GM04503 (cell line): Measurements from ENCODE around the gene CANT1.
A peak's percentile ranks its signal among the peaks of the same experiment; 100 is the strongest.
"Not testable (repeated sequence)": the region's sequence is repeated elsewhere in the genome, so short reads cannot be mapped to it uniquely, and the experiment has no call there.

Experiments
- DNase-seq: peaks from one replicate; pipeline ENCODE4 v3.0.0-alpha.2; 2012; ENCODE audit warnings: low read depth

CANT1 gene

DNA sequence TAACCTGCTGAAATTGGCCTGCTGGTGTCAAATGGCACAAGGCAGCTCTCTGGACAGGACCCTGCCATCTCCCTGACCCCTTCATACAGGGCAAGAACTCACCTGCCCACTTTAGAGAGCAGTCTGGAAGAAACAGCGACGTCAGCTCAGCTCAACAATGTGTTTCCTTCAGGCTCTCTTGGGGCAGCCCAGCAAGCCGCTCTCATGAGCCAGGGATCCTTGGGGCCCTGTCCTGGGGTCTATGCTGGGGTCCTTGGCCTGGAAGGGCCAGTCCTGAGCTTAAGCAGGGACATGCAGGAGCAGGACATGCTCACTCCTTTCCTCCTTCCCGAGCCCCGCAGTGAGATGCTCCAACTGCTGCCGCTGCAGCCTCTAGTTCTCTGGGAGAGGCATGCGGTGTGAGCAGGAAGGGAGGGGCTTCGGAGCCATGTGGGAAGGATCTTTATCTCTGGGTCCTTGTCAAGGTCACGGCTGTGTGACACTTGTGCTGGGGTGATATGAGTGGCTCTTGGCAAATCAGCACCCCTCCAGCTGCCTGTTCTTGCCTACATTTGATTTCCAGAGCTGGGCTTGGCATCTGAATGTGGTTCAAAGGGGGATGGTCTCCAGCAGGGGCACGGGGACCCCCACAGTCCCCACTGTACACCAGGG, 17.8 kb upstream of the CANT1 start:
- no peak for DNase-seq

DNA sequence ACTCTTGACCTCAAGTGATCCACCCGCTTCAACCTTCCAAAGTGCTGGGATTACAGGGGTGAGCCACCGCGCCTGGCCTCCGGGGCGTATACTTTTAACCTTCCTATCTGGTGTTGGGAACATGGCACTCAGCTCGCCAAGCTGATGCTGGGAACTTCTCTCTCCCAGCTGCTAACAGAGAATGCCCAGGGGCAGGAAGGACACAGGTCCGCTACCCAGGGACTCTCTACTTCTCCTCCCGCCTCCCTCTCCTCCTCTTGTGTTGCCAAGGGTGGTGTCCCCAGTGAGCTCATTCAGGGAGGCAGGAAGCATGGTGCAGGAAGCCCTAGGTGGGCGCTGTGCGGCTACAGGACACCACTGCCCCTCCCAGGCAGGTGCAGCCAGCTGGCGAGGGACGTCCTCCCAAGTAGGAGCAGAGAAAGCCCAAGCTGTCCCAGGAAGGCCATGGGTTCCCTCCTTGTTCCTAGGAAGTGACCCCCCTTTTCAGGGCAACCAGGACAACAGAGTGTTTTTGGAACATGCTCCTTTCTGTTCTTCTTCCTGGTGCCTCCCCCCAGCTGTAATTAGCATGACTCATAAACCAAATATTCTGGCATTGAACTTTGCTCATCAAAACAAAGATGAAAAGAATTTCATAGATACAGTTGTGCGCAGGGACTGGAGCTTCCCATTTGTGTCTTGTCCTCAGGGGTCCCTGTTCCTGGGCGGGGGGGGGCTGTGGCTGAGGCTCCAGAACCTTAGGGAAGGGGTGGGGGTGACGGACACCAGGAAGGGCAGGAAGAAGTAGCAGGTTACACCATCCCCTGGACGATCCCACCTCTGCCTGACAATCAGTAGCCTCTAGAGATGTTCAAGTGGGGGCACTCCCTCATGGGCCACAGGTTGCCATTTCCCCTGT, 17.1 kb upstream of the CANT1 start:
- DNase-seq = peak; percentile 63

DNA sequence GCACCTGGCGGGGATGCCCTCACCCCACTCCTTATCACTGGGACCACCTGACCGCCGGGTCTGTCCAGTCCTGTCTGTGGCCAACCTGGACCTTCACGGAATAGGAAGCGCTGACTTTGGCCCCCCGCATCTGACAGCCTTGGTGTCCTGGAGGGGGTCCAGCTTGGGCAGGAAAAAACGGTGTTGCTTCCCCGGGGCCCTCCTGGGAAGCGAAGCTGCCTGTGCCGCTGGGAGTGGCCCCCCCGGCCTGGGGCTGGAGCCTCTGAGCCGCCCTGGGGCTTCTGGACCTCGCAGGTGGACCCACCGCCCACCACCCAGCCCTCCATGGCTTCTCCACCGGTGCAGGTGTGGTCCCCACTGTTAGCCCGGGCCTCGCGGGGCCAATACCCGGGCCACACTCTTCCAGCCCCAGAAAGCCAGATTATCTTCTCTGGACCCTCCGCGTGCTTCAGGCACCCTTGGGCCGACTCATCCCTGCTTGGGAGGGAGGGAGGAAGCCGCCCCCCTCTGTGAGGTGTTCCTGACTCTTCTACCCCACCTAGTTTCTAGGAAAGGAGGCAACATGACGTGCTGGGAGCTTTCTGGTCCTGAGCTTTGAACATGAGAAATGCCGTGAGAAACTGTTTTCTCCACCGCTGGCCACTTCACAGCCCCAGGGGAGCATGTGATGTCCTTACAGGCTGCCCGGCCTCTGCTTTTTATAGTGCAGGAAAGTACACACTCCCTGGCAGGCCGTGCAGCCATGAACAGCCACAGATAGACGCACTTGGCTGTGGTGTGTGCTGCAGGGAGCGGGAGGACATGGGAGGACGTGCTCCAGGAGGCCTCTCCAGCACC, 15.6 kb upstream of the CANT1 start:
- no peak for DNase-seq

DNA sequence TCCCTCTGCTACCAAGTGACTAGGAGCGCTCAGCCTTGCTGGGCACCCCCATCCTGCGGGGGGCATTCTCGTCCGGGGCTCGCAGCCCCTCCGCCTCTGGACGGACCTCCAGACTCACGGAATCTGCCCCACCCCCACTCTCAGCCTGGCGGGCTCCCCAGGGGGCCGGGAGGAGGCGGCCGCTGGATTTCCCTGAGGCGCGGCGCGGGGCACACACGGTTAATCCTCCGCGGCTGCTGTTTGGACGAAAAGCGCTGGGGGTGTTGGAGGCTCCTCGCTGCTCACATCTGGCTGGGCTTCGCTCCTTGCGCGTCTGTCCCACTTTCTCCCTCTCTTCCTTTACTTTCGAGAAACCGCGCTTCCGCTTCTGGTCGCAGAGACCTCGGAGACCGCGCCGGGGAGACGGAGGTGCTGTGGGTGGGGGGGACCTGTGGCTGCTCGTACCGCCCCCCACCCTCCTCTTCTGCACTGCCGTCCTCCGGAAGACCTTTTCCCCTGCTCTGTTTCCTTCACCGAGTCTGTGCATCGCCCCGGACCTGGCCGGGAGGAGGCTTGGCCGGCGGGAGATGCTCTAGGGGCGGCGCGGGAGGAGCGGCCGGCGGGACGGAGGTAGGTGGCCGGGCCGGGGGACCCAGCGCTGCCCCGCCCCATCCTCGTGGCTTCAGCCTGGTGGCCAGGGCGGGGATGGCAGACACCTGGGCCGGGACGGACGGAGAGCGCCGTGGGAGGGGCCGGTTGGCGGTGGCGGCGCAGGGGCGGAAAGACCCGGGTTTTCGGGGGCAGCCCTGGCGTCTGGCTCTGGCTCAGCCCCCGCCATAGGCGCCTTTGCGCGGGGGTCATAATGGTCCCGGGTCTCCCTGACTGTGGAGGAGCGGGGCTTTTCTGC, 14.6 kb upstream of the CANT1 start, which contains the start of gene C1QTNF1:
Gene C1QTNF1 (plus strand): TSS at position 284 of the 886 bp plus-strand sequence. CDS start 19,800 bp downstream, outside the sequence.
- DNase-seq = no peak

DNA sequence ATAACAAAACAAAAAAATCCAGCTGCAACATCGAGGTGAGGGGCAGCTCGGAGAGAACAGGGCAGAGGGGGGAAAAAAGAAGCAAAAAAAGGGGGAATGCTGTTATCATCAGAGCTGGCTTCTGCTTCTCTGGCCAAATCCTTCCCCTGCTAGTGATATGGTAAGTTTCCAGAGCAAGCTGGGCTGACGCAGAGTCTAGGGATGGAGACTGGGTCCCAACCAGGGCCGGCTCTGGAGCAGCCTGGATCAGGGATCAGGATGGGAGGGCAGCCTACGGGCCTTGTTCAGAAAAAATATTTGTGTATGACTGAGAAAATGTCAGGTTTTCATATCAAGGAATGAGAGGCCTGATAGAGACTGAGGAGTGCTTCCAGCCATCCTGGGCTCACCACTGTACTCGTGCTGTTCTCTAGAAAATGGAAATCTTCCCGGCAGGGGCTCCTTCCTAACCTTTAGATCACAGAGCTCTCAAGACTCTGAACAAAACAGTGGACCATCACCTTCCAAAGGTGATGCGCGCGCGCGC, 13.7 kb upstream of the CANT1 start:
- DNase-seq = no peak

DNA sequence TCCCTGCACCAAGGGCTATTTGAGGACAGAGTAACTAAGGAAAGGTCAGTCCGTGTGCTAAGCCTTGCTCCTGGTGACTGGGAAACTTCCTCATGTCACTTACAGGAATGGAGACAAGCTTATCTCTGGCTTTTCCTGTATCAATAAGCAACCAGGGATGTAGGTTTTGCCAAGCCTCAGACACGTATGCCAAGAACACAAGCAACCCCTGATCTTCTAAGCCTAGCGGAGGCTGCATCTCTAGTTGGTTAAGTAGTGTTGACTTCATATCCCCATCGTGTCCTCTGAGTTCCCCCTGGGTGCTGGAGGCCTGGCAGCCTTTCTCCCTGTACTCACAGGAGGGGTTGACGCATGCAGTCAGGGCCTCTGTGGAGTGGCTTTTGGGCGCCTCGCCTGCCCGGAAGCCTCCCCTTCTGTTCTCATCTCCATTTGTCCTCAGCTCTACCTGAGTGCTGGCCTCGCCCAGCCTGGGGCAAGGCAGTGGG, 13.0 kb upstream of the CANT1 start:
- DNase-seq = no peak

- not testable (repeated sequence) for DNase-seq
These were observed 12.4 kb upstream of the CANT1 start for GRCh38 chr17:79021929-79022328.

GRCh38 chr17:79020631-79021301, 11.2 kb upstream of the CANT1 start:
- DNase-seq = no peak

GRCh38 chr17:79019632-79020584, 10.3 kb upstream of the CANT1 start:
- no peak for DNase-seq

GRCh38 chr17:79019261-79019631, 9.7 kb upstream of the CANT1 start:
- DNase-seq = no peak

DNA sequence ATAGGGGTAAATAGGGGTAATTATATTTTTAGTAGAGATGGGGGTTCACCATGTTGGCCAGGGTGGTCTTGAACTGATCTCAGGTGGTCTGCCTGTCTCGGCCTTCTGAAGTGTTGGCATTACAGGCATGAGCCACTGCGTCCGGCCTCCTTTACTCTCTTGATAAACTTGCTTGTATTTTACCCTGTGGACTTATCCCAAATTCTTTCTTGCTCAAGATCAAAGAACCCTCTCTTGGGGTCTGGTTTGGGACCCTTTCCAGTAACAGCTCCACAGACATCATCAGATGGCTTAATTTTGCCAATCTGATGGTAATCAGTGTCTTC, 8.8 kb upstream of the CANT1 start:
- DNase-seq = no peak

DNA sequence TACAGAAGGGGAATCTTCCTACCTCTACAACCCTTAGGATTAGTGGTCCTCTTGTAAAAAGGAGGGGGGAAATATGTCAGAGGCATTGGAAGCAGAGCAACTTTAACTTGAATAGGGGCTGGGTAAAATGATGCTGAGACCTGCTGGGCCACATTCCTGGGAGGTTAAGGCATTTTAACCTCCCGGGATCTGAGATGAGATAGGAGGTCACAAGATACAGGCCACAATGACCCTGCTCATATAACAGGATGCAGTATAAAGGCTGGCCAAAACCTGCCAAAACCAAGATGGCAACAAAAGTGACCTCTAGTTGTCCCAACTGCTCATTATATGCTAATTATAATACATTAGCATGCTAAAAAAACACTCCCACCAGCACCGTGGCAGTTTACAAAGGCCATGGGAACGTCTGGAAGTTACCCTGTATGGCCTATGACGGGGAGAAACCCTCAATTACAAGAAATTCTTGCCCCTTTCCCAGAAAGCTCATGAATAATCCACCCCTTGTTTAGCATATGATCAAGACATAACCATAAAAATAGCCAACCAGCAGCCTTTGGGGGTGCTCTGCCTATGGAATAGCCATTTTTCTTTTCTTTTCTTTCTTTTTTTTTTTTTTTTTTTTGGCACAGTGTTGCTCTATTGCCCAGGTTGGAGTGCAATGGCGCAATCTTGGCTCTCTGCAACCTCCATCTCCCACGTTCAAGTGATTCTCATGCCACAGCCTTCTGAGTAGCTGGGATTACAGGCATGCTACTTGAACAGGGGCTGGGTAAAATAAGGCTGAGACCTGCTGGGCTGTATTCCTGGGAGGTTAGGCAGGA, 8.2 kb upstream of the CANT1 start:
- DNase-seq = no peak

GRCh38 chr17:79014158-79014758, 4.7 kb upstream of the CANT1 start:
- DNase-seq = no peak

- DNase-seq = no peak
These were observed 3.1 kb upstream of the CANT1 start for GRCh38 chr17:79012563-79013134.

DNA sequence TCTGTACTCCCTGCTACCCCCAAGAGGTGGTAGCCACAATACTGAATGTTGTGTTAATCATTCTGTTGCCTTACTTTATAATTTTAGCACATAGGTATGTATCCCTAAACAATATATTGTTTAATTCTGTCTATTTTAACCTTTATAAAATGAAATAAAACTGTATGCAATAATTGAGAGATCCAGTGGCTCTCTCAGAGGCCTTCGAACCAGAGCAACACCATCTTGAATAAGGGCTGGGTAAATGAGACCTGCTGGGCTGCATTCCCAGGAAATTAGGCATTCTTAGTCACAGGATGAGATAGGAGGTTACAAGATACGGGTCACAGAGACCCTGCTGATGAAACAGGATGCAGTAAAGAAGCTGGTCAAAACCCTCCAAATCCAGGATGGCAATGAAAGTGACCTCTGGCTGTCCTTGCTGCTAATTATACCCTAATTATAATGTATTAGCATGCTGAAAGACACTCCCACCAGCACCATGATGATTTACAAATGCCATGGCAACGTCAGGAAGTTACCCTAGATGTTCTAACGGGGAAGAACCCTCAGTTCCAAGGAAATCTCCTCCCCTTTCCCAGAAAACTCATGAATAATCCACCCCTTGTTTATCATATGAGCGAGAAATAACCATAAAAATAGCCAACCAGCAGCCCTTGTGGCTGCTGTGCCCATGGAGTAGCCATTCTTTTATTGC, 2.0 kb upstream of the CANT1 start:
- no peak for DNase-seq

- no peak for DNase-seq
These were observed 711 bp upstream of the CANT1 start for GRCh38 chr17:79010304-79010646.

- DNase-seq = no peak
These were observed 737 bp downstream of the CANT1 start for GRCh38 chr17:79008666-79009387.
